Right hindlimb (tissue), 1 donor: ENCODE measurements around the gene PPP1CB.

ENCODE experiments used
- DNase-seq: peaks from one replicate; pipeline ENCODE4 v3.0.0-alpha.2; 2018

Gene PPP1CB

GRCh38 chr2:28745876-28746275, 5.8 kb upstream of the PPP1CB start:
- no peak for DNase-seq

GRCh38 chr2:28746429-28747111, 5.1 kb upstream of the PPP1CB start:
- DNase-seq: peak; percentile 46

GRCh38 chr2:28747714-28748113, 3.9 kb upstream of the PPP1CB start:
- no peak for DNase-seq

- no peak for DNase-seq
Measured at GRCh38 chr2:28748176-28748575, 3.5 kb upstream of the PPP1CB start.

DNA sequence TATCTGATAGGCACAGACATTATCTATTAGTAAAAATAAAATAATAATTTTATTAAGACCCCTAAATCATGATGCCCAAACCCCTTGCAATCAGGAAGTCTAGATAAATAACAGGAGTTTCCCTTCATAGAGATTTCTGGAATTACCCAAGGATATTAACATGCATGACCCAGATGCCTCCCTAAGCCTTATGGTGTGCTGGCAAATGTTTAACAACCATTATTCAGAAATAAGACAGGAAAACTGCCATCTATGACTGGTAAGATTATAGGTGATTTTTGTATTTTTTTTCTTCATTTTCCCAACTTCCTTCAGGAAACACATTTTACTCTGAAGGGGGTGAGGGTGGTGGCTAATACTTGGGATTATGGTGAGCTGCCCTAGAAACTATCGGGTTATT, 2.7 kb upstream of the PPP1CB start:
- DNase-seq: no peak

- no peak for DNase-seq
Measured at GRCh38 chr2:28749526-28749925, 2.1 kb upstream of the PPP1CB start.

DNA sequence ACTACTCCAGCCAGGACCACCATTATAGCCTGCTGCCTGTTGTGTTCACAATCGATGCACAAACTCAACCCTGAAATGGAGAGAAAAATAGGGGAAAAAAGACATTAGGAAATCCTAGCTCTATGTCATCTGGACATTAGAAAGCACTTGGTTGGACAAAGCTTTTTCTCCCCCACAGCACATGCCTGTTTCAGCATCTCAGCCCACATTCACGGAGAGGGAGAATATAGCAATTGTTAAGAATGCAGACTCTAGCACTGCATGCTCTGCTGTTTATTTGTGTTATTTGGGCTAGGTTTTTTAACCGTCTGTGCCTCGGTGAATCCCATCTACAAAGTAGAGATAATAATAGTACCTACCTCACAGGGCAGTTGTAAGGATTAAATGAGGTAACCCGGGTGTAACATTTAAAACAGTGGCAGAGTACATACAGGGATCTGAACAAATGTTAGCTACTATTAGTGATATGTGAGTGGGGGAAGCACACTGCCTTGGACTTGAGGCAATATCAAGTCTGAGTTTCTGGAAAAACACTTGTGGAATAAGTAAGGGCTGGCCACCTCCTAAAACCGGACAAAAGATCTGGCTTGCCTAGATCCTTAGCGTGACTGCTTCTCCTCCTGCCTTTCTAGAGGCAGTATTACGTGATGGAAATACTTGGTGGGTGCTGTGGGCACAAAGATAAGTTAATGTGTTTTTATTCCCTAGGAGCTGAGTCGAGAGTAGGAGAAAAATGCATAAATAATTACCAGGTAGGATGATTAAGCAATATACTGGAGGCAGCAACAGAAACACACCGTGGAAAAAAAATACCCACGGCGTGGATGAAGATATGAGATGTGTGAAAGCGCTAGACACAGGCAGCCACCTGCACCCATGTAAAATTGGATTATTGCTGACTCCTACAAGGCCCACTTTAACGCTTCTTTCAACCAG, 1.0 kb upstream of the PPP1CB start:
- no peak for DNase-seq

DNA sequence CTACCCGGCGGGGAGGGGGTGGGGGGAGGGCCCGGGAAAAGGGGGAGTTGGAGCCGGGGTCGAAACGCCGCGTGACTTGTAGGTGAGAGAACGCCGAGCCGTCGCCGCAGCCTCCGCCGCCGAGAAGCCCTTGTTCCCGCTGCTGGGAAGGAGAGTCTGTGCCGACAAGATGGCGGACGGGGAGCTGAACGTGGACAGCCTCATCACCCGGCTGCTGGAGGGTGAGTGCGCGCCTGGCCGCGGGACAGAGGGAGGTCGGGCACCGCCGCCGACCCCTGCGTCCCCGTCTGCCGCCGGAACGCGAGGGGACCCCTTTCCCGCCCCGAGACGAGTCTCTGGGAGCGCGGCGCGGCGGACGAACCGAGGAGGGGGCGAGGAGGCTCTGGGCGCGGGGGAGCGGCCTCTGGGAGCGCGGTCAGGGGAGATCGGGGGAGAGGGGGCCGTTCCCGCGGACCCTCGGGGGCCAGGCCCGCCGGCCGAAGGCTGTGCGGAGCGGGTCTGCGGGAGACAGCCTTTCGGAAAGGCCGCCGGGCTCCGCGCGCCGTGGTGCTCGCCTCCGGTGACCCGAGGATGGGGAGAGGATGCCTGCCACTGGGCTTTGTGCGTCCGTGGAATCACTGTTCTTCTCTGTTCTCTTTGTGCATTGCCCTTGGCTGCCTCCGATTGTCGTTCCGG, 463 bp downstream of the PPP1CB start:
- no peak for DNase-seq

- no peak for DNase-seq
Measured at GRCh38 chr2:28752631-28753376, 1.2 kb downstream of the PPP1CB start.

DNA sequence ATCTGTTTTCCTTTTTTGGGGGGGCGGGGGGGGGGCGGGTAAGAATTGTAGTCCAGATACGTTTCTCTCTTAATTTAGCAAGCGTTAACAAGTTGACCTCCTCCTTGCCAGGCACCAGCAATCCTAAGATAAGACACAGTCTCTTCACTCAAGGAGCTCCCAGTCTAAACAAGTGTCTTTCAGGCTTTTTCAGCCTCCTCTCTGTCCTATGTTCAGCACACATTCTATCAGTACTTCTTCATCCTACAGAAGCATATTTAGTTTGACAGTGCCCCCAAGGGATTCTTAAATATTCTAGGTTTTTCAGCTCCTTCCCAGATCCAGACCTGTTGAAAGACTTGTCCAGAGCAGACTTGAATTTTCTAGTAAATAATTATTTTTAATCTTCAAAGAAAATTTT, 2.7 kb downstream of the PPP1CB start:
- no peak for DNase-seq

DNA sequence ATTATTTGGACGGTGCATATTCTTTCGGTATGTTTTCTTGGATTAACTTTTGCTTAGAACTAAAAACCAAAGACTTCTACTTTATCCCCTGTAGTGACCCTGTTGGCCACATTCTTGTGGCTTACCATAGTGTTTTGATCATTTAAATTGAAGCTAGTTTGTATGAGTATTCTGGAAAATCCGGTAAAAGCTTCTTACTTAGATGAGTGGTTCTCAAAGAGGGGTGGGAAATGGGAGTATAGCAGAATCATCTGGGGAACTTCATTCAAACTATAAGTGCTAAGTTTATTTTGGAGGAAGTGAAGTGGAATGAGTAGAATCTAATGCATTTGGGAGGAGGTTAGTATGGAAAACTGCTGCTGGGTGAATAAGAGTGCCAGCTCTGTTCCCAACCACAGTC, 3.8 kb downstream of the PPP1CB start:
- no peak for DNase-seq

DNA sequence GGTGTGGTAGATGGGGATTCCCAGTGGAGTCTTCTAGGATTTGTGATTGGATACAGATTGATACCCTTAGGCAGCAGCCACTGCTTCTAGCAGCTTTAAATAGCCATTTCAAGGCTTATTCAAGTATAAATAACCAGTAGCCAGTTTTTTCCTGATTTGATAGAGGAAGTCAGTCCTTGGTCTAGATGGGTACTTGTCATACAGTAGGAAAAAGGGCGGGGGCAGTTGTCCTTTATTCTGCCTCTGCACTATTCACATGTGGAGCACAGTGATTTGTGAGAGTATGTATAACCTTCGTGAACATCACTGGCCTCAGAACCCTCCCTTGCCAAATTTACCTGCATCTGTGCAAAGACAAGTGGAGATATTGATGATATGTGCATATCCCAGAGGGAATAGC, 6.8 kb downstream of the PPP1CB start:
- DNase-seq: no peak

- no peak for DNase-seq
Measured at GRCh38 chr2:28761420-28761819, 9.8 kb downstream of the PPP1CB start.

- DNase-seq: no peak
Measured at GRCh38 chr2:28764909-28765711, 13.5 kb downstream of the PPP1CB start.

DNA sequence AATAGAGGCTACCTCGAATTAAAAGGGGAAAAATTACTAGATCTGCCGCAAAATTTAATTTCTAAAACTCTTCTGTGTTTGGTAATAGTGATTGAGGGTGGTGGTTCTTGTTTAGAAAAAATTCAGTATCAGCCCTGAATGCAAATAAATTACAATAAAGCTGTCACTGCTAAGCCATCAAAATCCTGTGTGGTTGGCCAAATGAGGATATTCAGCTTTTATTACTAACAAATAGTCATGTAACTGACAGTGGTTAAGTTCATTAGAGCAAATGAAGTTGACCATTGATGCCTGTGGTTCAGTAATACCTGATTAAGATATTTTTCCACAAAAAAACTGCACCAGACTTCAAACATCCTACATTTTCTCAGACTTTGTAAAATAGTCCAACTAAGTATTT, 14.4 kb downstream of the PPP1CB start:
- DNase-seq: no peak

GRCh38 chr2:28767337-28767736, 15.7 kb downstream of the PPP1CB start:
- DNase-seq: no peak

DNA sequence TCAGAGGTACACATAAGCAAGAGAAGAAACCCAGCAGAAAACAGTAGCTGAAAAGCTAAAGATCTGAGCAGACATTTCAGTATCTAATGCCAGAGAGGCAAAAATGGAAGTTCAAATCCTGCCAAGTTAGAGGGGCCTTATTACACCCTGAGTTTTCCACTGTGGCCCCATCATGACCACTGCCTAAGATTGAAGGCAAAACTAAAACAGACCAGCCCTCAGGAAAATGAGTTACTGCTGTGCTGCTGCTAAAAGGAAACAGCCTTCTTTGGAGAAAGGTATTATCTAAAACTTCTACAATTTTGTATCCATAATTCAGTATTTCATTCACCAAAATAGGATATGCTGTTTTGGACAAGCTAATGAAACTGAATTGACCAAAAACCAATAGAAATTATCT, 16.8 kb downstream of the PPP1CB start:
- no peak for DNase-seq

GRCh38 chr2:28768952-28769351, 17.3 kb downstream of the PPP1CB start:
- DNase-seq: no peak

GRCh38 chr2:28772351-28772750, 20.7 kb downstream of the PPP1CB start:
- DNase-seq: no peak

DNA sequence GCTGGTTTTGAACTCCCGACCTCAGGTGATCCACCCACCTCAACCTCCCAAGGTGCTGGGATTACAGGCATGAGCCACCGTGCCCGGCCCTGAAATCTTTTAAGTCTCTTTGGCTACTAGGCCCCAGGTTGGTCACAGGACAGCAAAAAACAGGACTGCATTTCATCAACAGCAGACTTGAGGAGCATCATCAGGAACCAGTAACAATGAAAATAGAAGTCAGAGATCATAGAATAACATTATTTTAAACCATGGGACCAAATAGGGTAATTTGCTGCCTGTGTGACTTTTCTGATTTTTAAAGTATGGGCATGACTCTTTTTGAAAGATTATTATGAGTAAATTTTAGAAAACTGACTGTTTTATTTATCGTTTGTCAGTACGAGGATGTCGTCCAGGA, 24.8 kb downstream of the PPP1CB start:
- DNase-seq: no peak

- no peak for DNase-seq
Measured at GRCh38 chr2:28778392-28778791, 26.8 kb downstream of the PPP1CB start.

DNA sequence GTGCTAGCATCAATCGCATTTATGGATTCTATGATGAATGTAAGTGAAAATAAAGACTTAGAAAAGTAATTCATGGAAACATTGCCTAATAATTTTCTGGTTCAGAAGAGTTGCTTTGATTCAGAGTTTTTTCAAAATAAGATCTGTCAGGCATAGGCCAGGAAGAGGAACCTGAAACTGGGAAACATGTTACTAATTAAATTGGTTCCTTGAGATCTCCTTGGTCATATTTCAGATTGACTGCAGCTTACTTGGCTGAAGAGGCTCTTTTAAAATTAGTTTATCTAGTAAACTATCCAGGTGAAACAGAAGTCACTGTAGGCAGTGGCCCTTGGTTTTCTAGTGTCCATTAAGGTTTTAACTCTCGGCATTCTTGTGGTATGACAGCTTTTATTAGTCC, 27.4 kb downstream of the PPP1CB start:
- DNase-seq: no peak
